T-cell (primary cell): Measurements from ENCODE around the gene GSTM5. TPM values are rescaled to one million over a fixed set of nuclear protein-coding genes. Genes with fewer than 3 reads are reported as not detected.
"Not testable (repeated sequence)": the region's sequence is repeated elsewhere in the genome, so short reads cannot be mapped to it uniquely, and the experiment has no call there.

Source experiments
- ATAC-seq, 4 experiments: fragments of 200-7000 bp in 3 of 4; fragments of 150-1000 bp in 1 of 4; cut with Tn5 transposase; replicated peaks in 1 of 4; 1 replicate in 3 of 4; 2 replicates in 1 of 4; pipeline ENCODE4 v1.10.0; 2021; ENCODE audit warnings: moderate library complexity in 3 of 4, mild to moderate bottlenecking in 2 of 4, moderate number of reproducible peaks in 1 of 4
- CTCF ChIA-PET, 2 donors: fragments of 300-600 bp; sonication (Branson Sonifier 250); formaldehyde crosslinking; loops; one replicate each; lab custom pipeline; 2022; ENCODE audit warnings: antibody characterized with exemption in 2 of 2; lab: Charles Lee
- POLR2A ChIA-PET, 2 donors: fragments of 300-600 bp; sonication (Branson Sonifier 250); formaldehyde crosslinking; loops; one replicate each; lab custom pipeline; 2022; ENCODE audit warnings: antibody characterized with exemption in 2 of 2; lab: Charles Lee
- DNase-seq, 35 experiments: peaks; one replicate each; pipeline versions ENCODE4 v3.0.0 to v3.0.0-alpha.2; 2013 to 2023
- H3K27ac ChIP-seq: one replicate; pipeline ENCODE4 v1.5.1; 2013; ENCODE audit warnings: low read length
- H3K27me3 ChIP-seq, 2 experiments: replicated peaks in 1 of 2; 1 replicate in 1 of 2; 2 replicates in 1 of 2; pipeline versions ENCODE4 v1.6.1 to v1.7.0; 2013; ENCODE audit warnings: low read length in 1 of 2, mixed read lengths in 1 of 2; ENCODE audit not compliant: control insufficient read depth in 2 of 2, insufficient read depth in 2 of 2; ENCODE audit errors: extremely low read depth in 1 of 2
- H3K36me3 ChIP-seq, 2 donors: 1 replicate in 1 of 2; 2 replicates in 1 of 2; pipeline versions ENCODE4 v1.6.1 to v1.7.0; 2013; ENCODE audit warnings: low read length in 1 of 2; ENCODE audit not compliant: control insufficient read depth in 2 of 2, insufficient read depth in 1 of 2; ENCODE audit errors: extremely low read depth in 1 of 2
- H3K4me1 ChIP-seq, 2 experiments: 1 replicate in 1 of 2; 2 replicates in 1 of 2; pipeline versions ENCODE4 v1.6.1 to v1.7.0; 2013; ENCODE audit warnings: low read length in 2 of 2, mixed read lengths in 1 of 2; ENCODE audit not compliant: insufficient read depth in 2 of 2, control insufficient read depth in 1 of 2; ENCODE audit errors: extremely low read depth in 1 of 2
- H3K4me3 ChIP-seq, 2 donors: 1 replicate in 1 of 2; 2 replicates in 1 of 2; pipeline versions ENCODE4 v1.5.1 to v1.7.0; 2013; ENCODE audit warnings: mild to moderate bottlenecking in 2 of 2, low read length in 1 of 2, moderate library complexity in 1 of 2; ENCODE audit not compliant: control insufficient read depth in 1 of 2; ENCODE audit errors: extremely low read depth in 1 of 2
- H3K9me3 ChIP-seq: 2 replicates; pipeline ENCODE4 v1.7.0; 2013
- H3K27ac Mint-ChIP-seq, 2 donors: one replicate each; pipeline ENCODE4 v1.8.0; 2020 to 2021; ENCODE audit warnings: mild to moderate bottlenecking in 2 of 2, mixed read lengths in 2 of 2
- H3K27me3 Mint-ChIP-seq, 2 donors: one replicate each; pipeline ENCODE4 v1.8.0; 2021 to 2022; ENCODE audit warnings: mixed read lengths in 2 of 2
- H3K36me3 Mint-ChIP-seq: one replicate; pipeline ENCODE4 v1.8.0; 2021; ENCODE audit warnings: mixed read lengths
- H3K4me1 Mint-ChIP-seq, 3 donors: one replicate each; pipeline ENCODE4 v1.8.0; 2020 to 2022; ENCODE audit warnings: mixed read lengths in 3 of 3, mild to moderate bottlenecking in 1 of 3
- H3K4me3 Mint-ChIP-seq, 3 donors: one replicate each; pipeline ENCODE4 v1.8.0; 2020 to 2022; ENCODE audit warnings: mild to moderate bottlenecking in 3 of 3, mixed read lengths in 3 of 3, moderate library complexity in 3 of 3
- H3K9me3 Mint-ChIP-seq, 3 donors: one replicate each; pipeline ENCODE4 v1.8.0; 2020 to 2022; ENCODE audit warnings: mixed read lengths in 3 of 3
- WGBS: methylation state at CpG from one replicate; pipeline ENCODE4 v1.1.5; 2013; ENCODE audit warnings: missing lambda C conversion rate; ENCODE audit not compliant: insufficient coverage; 5-methylcytosine and 5-hydroxymethylcytosine counted together
- total RNA-seq, 35 experiments: library from RNA in 6 of 35; stranded (reverse) in 6 of 35; fragments of 120-200 nt in 1 of 35; gene quantifications; one replicate each; pipeline versions ENCODE4 v1.2.1 to v1.2.4 and lab custom pipeline; 2013 to 2026

GSTM5 gene
- total RNA-seq, 5 donors from 2014 or later (not counting 1 experiment from before 2014, with no cell fraction given): 0.12 to 0.63 (median 0.23) TPM

DNA sequence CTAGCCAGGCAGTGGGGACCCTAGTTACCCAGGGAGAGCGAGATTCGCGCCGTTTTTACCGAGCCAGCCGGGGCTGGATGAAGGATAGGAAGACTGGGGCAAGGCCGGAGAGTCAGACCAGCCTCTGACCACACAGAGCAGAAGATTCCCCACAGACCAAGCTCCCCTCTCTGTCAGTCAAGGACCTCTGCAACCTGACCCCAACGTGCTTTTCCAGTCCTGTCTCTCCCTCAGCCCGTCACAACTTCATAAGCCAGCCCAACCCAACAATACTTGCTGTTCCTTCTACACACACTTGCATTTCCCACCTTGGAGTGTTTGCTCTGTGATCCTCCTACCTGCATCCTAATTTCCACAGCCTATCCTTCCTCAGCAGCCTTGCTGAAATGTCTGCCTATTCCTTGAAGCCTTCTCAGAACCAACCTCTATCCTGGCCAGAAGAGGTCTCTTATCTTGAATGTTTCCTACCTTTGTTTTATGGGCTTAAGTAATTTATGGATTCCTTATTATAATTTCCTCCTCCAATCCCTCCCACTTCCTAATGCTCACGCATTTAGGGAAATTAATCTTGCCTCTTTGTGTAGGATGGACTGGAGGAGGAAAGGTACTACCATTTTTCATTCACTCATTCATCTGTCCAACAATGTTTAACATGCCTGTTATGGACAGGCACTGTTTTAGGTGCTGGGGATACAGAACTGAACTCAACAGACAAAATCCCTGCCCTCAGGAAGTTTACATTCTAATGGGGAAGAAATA, 28.7 kb downstream of the GSTM5 start, which contains the start of gene GSTM3:
Gene GSTM3, minus strand, starts transcription at position 424 of the 759 bp plus-strand sequence. CDS start 751 bp downstream, outside the sequence.
- peak within 1 kb of the TSS; percentile 69 to 88 (median 85) for H3K4me3 Mint-ChIP-seq
- H3K36me3 Mint-ChIP-seq: peaks cover 4% of the 10 kb centered on the region
- peaks cover 0 to 12% of the 10 kb centered on the region in 2 donors for H3K27me3 Mint-ChIP-seq
- Histone ChIP-seq H3K4me3 (peak within 1 kb of the TSS; percentile 67 to 75), H3K4me1 (peaks cover 4 to 17% of the 10 kb centered on the region in 2 experiments), H3K36me3 (no peaks in the 10 kb centered on the region), H3K9me3 (no peaks in the 10 kb centered on the region), H3K27me3 (peaks cover 2 to 14% of the 10 kb centered on the region in 2 experiments), H3K27ac (peak within 1 kb of the TSS; percentile 49)
- DNase-seq (peak in 1 of 35 experiments; percentile 11), ATAC-seq (peak in 3 of 4 experiments; percentile 4 to 6 (median 4))
- peaks cover 11 to 15% (median 15%) of the 10 kb centered on the region in 3 donors for H3K4me1 Mint-ChIP-seq
- ChIA-PET CTCF (interaction anchor here in 1 of 2 donors (2.1 kb wide), 1 partner anchor 100 kb away, joined by 6 read pairs; no protein-coding TSS in a partner anchor), POLR2A (no interaction called here)
- H3K27ac Mint-ChIP-seq: peak within 1 kb of the TSS; percentile 59 to 90
- no peaks in the 10 kb centered on the region for H3K9me3 Mint-ChIP-seq
- 20% methylated on average over 2 of the region's 10 CpGs for WGBS

DNA sequence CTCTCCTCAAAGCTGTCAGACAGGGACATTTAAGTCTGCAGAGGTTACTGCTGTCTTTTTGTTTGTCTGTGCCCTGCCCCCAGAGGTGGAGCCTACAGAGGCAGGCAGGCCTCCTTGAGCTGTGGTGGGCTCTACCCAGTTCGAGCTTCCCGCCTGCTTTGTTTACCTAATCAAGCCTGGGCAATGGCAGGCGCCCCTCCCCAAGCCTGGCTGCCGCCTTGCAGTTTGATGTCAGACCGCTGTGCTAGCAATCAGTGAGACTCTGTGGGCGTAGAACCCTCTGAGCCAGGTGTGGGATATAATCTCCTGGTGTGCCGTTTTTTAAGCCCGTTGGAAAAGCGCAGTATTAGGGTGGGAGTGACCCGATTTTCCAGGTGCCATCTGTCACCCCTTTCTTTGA, 36.3 kb downstream of the GSTM5 start:
- H3K36me3 Mint-ChIP-seq, H3K4me3 Mint-ChIP-seq, CTCF ChIA-PET, H3K36me3 ChIP-seq, H3K9me3 Mint-ChIP-seq, H3K27ac ChIP-seq, H3K4me3 ChIP-seq, DNase-seq, ATAC-seq, POLR2A ChIA-PET, H3K27ac Mint-ChIP-seq, H3K4me1 ChIP-seq, H3K4me1 Mint-ChIP-seq, H3K9me3 ChIP-seq: not testable (repeated sequence)
- H3K27me3 Mint-ChIP-seq: peaks cover 16 to 30% of the 10 kb centered on the region in 2 donors
- 18% methylated on average over 2 of the region's 10 CpGs for WGBS
- H3K27me3 ChIP-seq: peaks cover 0 to 27% of the 10 kb centered on the region in 2 experiments

DNA sequence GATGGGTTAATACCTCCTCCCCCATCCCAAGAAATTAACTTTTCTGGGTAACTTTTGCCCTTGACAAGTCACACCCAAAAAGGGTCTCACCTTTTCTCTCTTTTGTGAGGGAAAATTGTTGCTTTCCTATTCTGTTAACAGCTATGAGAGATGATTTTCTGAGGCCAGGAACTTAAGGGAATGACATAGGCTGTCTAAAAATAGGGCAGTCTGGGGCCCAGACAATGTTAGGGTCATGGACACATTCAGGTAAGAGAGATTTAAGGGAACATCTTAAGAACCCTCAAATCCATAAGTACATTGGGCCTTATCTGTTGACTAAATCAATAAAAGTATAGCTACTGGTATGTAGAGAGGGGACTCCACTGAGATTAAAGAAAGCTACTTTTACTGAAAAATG, 37.2 kb downstream of the GSTM5 start:
- Mint-ChIP-seq H3K4me1 (no peaks in the 10 kb centered on the region), H3K27me3 (peaks cover 16 to 30% of the 10 kb centered on the region in 2 donors), H3K27ac (no peak overlapping the region), H3K36me3 (no peaks in the 10 kb centered on the region), H3K4me3 (no peak overlapping the region), H3K9me3 (no peaks in the 10 kb centered on the region)
- H3K4me1 ChIP-seq: no peaks in the 10 kb centered on the region
- H3K27ac ChIP-seq: no peak overlapping the region
- H3K4me3 ChIP-seq: no peak overlapping the region
- peaks cover 0 to 29% of the 10 kb centered on the region in 2 experiments for H3K27me3 ChIP-seq
- H3K36me3 ChIP-seq: no peaks in the 10 kb centered on the region
- no peak for DNase-seq
- ATAC-seq: no peak
- H3K9me3 ChIP-seq: no peaks in the 10 kb centered on the region
- ChIA-PET POLR2A (interaction anchor here in 1 of 2 donors (0.6 kb wide), 1 partner anchor 16 kb away, joined by 3 read pairs; no protein-coding TSS in a partner anchor), CTCF (interaction anchor here in 1 of 2 donors (0.6 kb wide), 1 partner anchor 175 kb away, joined by 3 read pairs; no protein-coding TSS in a partner anchor)

DNA sequence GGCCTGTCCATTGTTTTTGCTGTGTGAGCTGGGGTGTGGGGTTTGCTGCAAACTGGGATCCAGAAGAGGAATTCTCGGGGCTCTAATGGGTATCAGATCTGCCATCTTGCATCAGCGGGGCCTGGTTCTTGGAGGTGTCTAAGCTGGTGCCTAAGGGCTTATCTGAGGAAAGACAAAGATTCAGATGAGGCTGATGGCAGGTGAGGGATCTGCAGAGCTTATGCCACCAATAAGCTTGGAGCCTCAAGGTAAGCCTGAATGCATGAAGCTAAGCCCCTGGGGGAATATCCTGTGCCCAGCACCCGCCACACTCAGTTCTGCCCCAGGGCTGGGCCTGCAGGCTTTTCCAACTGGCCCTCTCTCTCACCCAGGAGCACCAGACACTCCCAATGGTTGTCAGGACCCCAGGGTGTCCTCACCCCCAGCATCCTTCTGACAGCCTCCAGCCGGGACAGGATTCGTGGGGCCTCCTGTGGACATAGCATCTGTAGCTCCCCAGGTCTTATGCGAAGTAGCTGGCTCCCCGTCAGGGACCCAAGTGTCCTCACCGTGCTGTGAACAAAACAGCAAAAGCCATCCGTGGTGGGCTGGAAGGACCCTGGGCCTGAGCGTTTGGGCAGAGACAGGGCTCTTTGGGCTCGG, 38.3 kb downstream of the GSTM5 start:
- POLR2A ChIA-PET: interaction anchor here in 1 of 2 donors (0.6 kb wide), 1 partner anchor 58 kb away, joined by 4 read pairs; no protein-coding TSS in a partner anchor
- no peak for DNase-seq
- H3K4me3 Mint-ChIP-seq: no peak overlapping the region
- WGBS: 91% methylated on average over 9 of the region's 11 CpGs
- Histone ChIP-seq H3K4me1 (no peaks in the 10 kb centered on the region), H3K4me3 (no peak overlapping the region), H3K9me3 (no peaks in the 10 kb centered on the region), H3K36me3 (no peaks in the 10 kb centered on the region), H3K27me3 (peaks cover 0 to 29% of the 10 kb centered on the region in 2 experiments), H3K27ac (no peak overlapping the region)
- CTCF ChIA-PET: no interaction called here
- ATAC-seq: no peak
- H3K4me1 Mint-ChIP-seq: no peaks in the 10 kb centered on the region
- no peaks in the 10 kb centered on the region for H3K9me3 Mint-ChIP-seq
- H3K27me3 Mint-ChIP-seq: peaks cover 16 to 30% of the 10 kb centered on the region in 2 donors
- no peak overlapping the region for H3K27ac Mint-ChIP-seq
- H3K36me3 Mint-ChIP-seq: no peaks in the 10 kb centered on the region

DNA sequence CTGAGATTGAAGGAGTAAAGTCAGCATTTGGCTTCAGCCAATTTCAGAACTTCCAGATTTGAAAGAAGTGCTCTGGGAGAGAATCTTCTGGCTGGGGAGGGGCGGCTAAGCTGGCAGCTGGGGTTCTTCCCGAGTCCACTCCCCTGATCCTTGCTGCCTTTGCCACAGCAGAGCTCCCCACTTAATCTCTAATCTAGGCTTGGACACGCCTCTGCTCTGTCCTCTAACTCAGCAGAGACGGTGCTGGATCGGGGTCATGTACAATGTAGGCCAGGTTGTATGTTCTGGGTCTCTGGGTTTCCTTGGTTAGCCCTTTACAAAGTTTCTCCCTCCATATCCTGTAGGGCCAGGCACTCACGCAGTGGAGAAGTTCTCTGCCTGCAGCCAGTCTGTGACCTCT, 38.9 kb downstream of the GSTM5 start:
- no peak overlapping the region for H3K4me3 Mint-ChIP-seq
- WGBS: 93% methylated on average over 3 of the region's 6 CpGs
- CTCF ChIA-PET: no interaction called here

DNA sequence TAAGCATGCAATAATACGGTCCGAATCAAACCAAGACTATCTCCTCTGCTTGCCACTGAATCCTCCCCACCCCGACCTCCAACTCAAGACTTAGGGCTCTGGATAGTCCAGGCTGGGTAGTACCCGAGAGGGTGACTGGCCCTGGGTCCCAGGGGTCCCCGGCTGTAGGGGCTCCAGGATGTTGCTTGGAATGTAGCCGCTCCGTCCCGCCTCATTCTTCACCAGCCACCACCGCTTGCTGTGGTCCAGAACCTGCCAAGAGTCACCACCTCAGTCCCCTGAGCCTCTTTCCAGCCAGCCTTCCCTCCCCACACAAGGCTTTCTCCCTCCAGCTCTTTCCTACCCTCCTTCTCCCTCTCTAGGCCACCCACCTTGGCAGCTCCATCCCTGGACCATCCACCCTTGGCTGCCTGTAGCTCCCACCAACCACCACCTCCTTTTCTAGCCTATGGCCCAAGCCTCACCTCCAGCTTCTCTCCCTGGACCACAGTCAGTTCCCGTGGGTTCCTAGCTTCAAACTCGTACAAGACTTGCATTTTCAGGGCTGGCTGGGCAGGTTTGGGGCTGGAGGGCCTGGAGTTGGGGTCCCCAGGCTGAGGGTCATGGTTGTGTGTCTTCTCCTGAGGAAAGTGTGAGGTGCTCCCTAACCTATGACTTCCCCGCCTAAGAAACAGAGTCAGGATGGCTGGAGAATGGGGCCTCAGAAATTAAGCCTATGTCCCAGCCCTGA, 39.6 kb downstream of the GSTM5 start:
- ATAC-seq: no peak
- DNase-seq: peak in 1 of 35 experiments; percentile 13
- H3K9me3 ChIP-seq: no peaks in the 10 kb centered on the region
- ChIA-PET CTCF (no interaction called here), POLR2A (no interaction called here)
- 70% methylated on average over 8 of the region's 12 CpGs for WGBS
- peaks cover 0 to 29% of the 10 kb centered on the region in 2 experiments for H3K27me3 ChIP-seq
- H3K4me3 Mint-ChIP-seq: no peak overlapping the region
- H3K27ac ChIP-seq: no peak overlapping the region
- no peaks in the 10 kb centered on the region for H3K4me1 ChIP-seq
- H3K36me3 ChIP-seq: no peaks in the 10 kb centered on the region
- H3K4me1 Mint-ChIP-seq: no peaks in the 10 kb centered on the region
- H3K36me3 Mint-ChIP-seq: no peaks in the 10 kb centered on the region
- peaks cover 14 to 31% of the 10 kb centered on the region in 2 donors for H3K27me3 Mint-ChIP-seq
- no peaks in the 10 kb centered on the region for H3K9me3 Mint-ChIP-seq
- H3K4me3 ChIP-seq: no peak overlapping the region
- no peak overlapping the region for H3K27ac Mint-ChIP-seq

More for the DNA sequence above, 38.9 kb downstream of the GSTM5 start:
- Mint-ChIP-seq H3K9me3 (no peaks in the 10 kb centered on the region), H3K27ac (no peak overlapping the region), H3K36me3 (no peaks in the 10 kb centered on the region), H3K4me1 (no peaks in the 10 kb centered on the region), H3K27me3 (peaks cover 16 to 30% of the 10 kb centered on the region in 2 donors)
- Histone ChIP-seq H3K9me3 (no peaks in the 10 kb centered on the region), H3K4me3 (no peak overlapping the region), H3K36me3 (no peaks in the 10 kb centered on the region), H3K27ac (no peak overlapping the region), H3K27me3 (peaks cover 0 to 29% of the 10 kb centered on the region in 2 experiments), H3K4me1 (no peaks in the 10 kb centered on the region)
- POLR2A ChIA-PET: no interaction called here
- DNase-seq (peak in 1 of 35 experiments; percentile 7), ATAC-seq (no peak)
